ENCODE data around the gene TENM3. TPM values are rescaled to one million over a fixed set of nuclear protein-coding genes. Genes with fewer than 3 reads are reported as not detected.

The TENM3 gene
- total RNA-seq, 1 donor from 2014 or later = 11.0 TPM

GRCh38 chr4:182835006-182835740, 592.0 kb downstream of the TENM3 start:
- Histone ChIP-seq H3K27me3 (no peaks in the 10 kb centered on the region), H3K36me3 (no peaks in the 10 kb centered on the region), H3K9me3 (no peaks in the 10 kb centered on the region), H3K4me3 (no peak overlapping the region), H3K27ac (no peak overlapping the region), H3K4me1 (no peaks in the 10 kb centered on the region)
- no peak for DNase-seq (ENCODE audit: extremely low spot score in 2 of 2)
- TF ChIP-seq POLR2A (IDR thresholded peaks at IDR 0.05) = no peak
- TF ChIP-seq POLR2AphosphoS5 (IDR thresholded peaks at IDR 0.05; ENCODE audit: insufficient read depth in 1 of 2, low read depth in 1 of 2) = no peak
- TF ChIP-seq, protein P1, sequence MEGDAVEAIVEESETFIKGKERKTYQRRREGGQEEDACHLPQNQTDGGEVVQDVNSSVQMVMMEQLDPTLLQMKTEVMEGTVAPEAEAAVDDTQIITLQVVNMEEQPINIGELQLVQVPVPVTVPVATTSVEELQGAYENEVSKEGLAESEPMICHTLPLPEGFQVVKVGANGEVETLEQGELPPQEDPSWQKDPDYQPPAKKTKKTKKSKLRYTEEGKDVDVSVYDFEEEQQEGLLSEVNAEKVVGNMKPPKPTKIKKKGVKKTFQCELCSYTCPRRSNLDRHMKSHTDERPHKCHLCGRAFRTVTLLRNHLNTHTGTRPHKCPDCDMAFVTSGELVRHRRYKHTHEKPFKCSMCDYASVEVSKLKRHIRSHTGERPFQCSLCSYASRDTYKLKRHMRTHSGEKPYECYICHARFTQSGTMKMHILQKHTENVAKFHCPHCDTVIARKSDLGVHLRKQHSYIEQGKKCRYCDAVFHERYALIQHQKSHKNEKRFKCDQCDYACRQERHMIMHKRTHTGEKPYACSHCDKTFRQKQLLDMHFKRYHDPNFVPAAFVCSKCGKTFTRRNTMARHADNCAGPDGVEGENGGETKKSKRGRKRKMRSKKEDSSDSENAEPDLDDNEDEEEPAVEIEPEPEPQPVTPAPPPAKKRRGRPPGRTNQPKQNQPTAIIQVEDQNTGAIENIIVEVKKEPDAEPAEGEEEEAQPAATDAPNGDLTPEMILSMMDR (IDR thresholded peaks at IDR 0.05) = no peak
- intact Hi-C loops (cut with DNase I) = no loop called here

DNA sequence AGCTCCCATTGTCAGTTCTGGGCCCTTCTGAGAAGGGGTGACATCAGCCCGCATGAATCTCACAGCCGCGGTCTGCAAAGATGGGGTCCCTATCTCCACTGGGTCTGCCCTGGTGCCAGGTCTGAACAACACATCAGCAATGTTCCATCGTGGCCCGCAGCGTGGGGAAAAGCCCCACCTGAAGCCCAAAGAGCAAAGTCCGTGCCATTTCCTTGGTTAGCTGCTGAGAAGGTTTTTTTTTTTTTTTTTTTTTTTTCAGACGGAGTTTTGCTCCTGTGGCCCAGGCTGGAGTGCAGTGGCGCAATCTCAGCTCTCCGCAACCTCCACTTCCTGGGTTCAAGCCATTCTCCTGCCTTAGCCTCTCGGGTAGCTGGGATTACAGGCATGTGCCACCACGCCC, 594.6 kb downstream of the TENM3 start:
- Histone ChIP-seq H3K4me1 (no peaks in the 10 kb centered on the region), H3K4me3 (no peak overlapping the region), H3K36me3 (no peaks in the 10 kb centered on the region), H3K9me3 (no peaks in the 10 kb centered on the region), H3K27ac (no peak overlapping the region), H3K27me3 (no peaks in the 10 kb centered on the region)
- TF ChIP-seq, protein P1 (IDR thresholded peaks at IDR 0.05) = no peak
- TF ChIP-seq POLR2A (IDR thresholded peaks at IDR 0.05) (no peak), POLR2AphosphoS5 (IDR thresholded peaks at IDR 0.05; ENCODE audit: insufficient read depth in 1 of 2, low read depth in 1 of 2) (no peak)
- DNase-seq (ENCODE audit: extremely low spot score in 2 of 2) = no peak
- intact Hi-C loops (cut with DNase I) = no loop called here

- TF ChIP-seq, protein P1 (IDR thresholded peaks at IDR 0.05) = no peak
- TF ChIP-seq POLR2AphosphoS5 (IDR thresholded peaks at IDR 0.05; ENCODE audit: insufficient read depth in 1 of 2, low read depth in 1 of 2) (no peak), POLR2A (IDR thresholded peaks at IDR 0.05) (no peak)
- Histone ChIP-seq H3K36me3 (no peaks in the 10 kb centered on the region), H3K27me3 (no peaks in the 10 kb centered on the region), H3K27ac (no peak overlapping the region), H3K4me3 (no peak overlapping the region), H3K4me1 (no peaks in the 10 kb centered on the region), H3K9me3 (no peaks in the 10 kb centered on the region)
- DNase-seq (ENCODE audit: extremely low spot score in 2 of 2) = no peak
- intact Hi-C loops (cut with DNase I) = no loop called here
Observed at GRCh38 chr4:182838535-182838934, 595.3 kb downstream of the TENM3 start.

DNA sequence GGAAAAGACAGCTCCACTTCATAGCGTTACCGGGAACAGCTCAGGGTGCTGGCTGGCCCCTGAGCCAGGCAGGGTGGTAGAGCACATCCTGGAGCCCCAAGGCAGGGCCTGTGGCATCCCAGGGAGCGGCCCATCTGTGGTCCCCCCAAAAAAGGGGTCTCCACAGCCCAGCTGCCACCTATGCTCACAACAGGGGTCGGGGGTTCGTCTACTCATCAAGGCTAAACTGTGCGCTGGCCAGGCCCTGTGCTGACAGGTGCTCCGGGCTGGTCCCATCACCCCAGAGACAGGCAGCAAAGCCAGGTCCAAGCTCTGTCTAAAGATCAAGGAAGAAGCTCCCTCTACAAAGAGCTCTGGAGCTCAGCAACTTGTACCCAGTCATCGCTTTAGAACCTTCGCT, 596.1 kb downstream of the TENM3 start:
- Histone ChIP-seq H3K27me3 (no peaks in the 10 kb centered on the region), H3K4me1 (no peaks in the 10 kb centered on the region), H3K27ac (no peak overlapping the region), H3K36me3 (no peaks in the 10 kb centered on the region), H3K4me3 (no peak overlapping the region), H3K9me3 (no peaks in the 10 kb centered on the region)
- TF ChIP-seq, protein P1 (IDR thresholded peaks at IDR 0.05) = no peak
- TF ChIP-seq POLR2A (IDR thresholded peaks at IDR 0.05) (no peak), POLR2AphosphoS5 (IDR thresholded peaks at IDR 0.05; ENCODE audit: insufficient read depth in 1 of 2, low read depth in 1 of 2) (no peak)
- intact Hi-C loops (cut with DNase I) = no loop called here
- no peak for DNase-seq (ENCODE audit: extremely low spot score in 2 of 2)

DNA sequence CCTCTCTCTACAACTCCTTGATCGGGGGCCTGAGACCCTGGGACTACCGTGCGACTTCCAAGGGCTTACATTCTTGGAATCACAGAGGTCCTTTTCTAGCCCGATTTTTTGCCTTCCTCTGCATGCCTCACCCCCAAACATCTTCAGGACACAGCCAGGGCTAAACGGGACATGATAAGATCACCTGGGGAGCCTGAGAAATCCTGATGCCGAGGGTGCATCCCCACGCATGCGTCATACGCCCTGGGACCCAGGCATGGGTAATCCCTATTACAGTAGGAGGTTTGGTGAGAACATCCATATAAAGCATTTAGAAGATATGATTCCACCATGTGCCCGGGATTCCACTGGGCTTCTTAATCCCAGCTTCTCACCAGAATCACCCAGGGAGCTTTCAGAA, 596.9 kb downstream of the TENM3 start:
- TF ChIP-seq, protein P1 (IDR thresholded peaks at IDR 0.05) = no peak
- no peak for TF ChIP-seq POLR2AphosphoS5 (IDR thresholded peaks at IDR 0.05; ENCODE audit: insufficient read depth in 1 of 2, low read depth in 1 of 2)
- Histone ChIP-seq H3K27me3 (no peaks in the 10 kb centered on the region), H3K27ac (no peak overlapping the region), H3K36me3 (no peaks in the 10 kb centered on the region), H3K4me3 (no peak overlapping the region), H3K9me3 (no peaks in the 10 kb centered on the region), H3K4me1 (no peaks in the 10 kb centered on the region)
- DNase-seq (ENCODE audit: extremely low spot score in 2 of 2) = no peak
- intact Hi-C loops (cut with DNase I) = no loop called here

All from vagina (tissue), 2 donors.